Mesendoderm (in vitro differentiated cells): Measurements from ENCODE around the gene ADAMTSL2. TPM values are rescaled to one million over a fixed set of nuclear protein-coding genes. Genes with fewer than 3 reads are reported as not detected.

ENCODE experiments used
- DNase-seq: peaks from one replicate; pipeline ENCODE4 v3.0.0; 2013
- H2AK5ac ChIP-seq: 2 replicates; pipeline ENCODE4 v1.6.1; 2013; ENCODE audit warnings: low read length, inconsistent platforms
- H2BK120ac ChIP-seq: 2 replicates; pipeline ENCODE4 v1.6.1; 2013; ENCODE audit warnings: low read depth, mild to moderate bottlenecking, low read length, moderate library complexity, mixed read lengths
- H2BK15ac ChIP-seq: replicated peaks from 2 replicates; pipeline ENCODE4 v1.6.1; 2013; ENCODE audit warnings: low read depth, mild to moderate bottlenecking, moderate library complexity
- H2BK5ac ChIP-seq: 2 replicates; pipeline ENCODE4 v1.6.1; 2013; ENCODE audit warnings: low read length, inconsistent platforms
- H3K18ac ChIP-seq: 2 replicates; pipeline ENCODE4 v1.6.1; 2013; ENCODE audit warnings: mild to moderate bottlenecking, low read length, mixed read lengths
- H3K23ac ChIP-seq: one replicate; pipeline ENCODE4 v1.6.1; 2013; ENCODE audit warnings: low read length
- H3K27ac ChIP-seq: 2 replicates; pipeline ENCODE4 v1.5.1; 2013; ENCODE audit warnings: low read depth, mild to moderate bottlenecking, inconsistent platforms, low read length, moderate library complexity
- H3K27me3 ChIP-seq: 2 replicates; pipeline ENCODE4 v1.6.1; 2013; ENCODE audit warnings: low read length, control low read depth, mild to moderate bottlenecking, inconsistent platforms; ENCODE audit not compliant: insufficient read depth, poor library complexity
- H3K36me3 ChIP-seq: 2 replicates; pipeline ENCODE4 v1.6.1; 2013; ENCODE audit warnings: low read length, inconsistent platforms; ENCODE audit not compliant: control insufficient read depth, insufficient read depth
- H3K4ac ChIP-seq: one replicate; pipeline ENCODE4 v1.6.1; 2013; ENCODE audit warnings: low read depth, mild to moderate bottlenecking, low read length, moderate library complexity
- H3K4me1 ChIP-seq: 2 replicates; pipeline ENCODE4 v1.6.1; 2013; ENCODE audit warnings: low read depth, low read length, inconsistent platforms; ENCODE audit not compliant: control insufficient read depth
- H3K4me2 ChIP-seq: 2 replicates; pipeline ENCODE4 v1.6.1; 2013; ENCODE audit warnings: low read length
- H3K4me3 ChIP-seq: 2 replicates; pipeline ENCODE4 v1.5.1; 2013; ENCODE audit warnings: mild to moderate bottlenecking, low read length
- H3K56ac ChIP-seq: one replicate; pipeline ENCODE4 v1.6.1; 2013; ENCODE audit warnings: low read length
- H3K79me1 ChIP-seq: 2 replicates; pipeline ENCODE4 v1.6.1; 2013; ENCODE audit warnings: low read length, inconsistent platforms
- H3K79me2 ChIP-seq: 2 replicates; pipeline ENCODE4 v1.6.1; 2013; ENCODE audit warnings: mild to moderate bottlenecking, low read length; ENCODE audit not compliant: control insufficient read depth, insufficient read depth
- H3K9ac ChIP-seq: 2 replicates; pipeline ENCODE4 v1.6.1; 2013; ENCODE audit warnings: low read length, inconsistent platforms
- H4K5ac ChIP-seq: one replicate; pipeline ENCODE4 v1.6.1; 2013; ENCODE audit warnings: low read length
- H4K8ac ChIP-seq: one replicate; pipeline ENCODE4 v1.6.1; 2013; ENCODE audit warnings: low read depth, mild to moderate bottlenecking, control low read depth, low read length, moderate library complexity
- WGBS: extraction: QIAGEN DNeasy Blood & Tissue Kit; methylation state at CpG from one replicate; pipeline ENCODE4 v1.1.7; 2013; ENCODE audit warnings: low lambda C conversion rate, missing lambda C conversion rate; ENCODE audit not compliant: insufficient coverage; ENCODE audit errors: extremely low coverage; 5-methylcytosine and 5-hydroxymethylcytosine counted together
- polyA plus RNA-seq, 2 experiments: library from polyadenylated mRNA; stranded (reverse); fragments of 200-250 nt; gene quantifications; one replicate each; pipeline ENCODE4 v1.2.3, GENCODE V29; 2013

ADAMTSL2 gene
- 0.32 TPM for polyA plus RNA-seq (2013, experiment 1 of 2)
- polyA plus RNA-seq (2013, experiment 2 of 2) = 0.29 TPM

GRCh38 chr9:133534346-133535291 lies at the start of gene ADAMTSL2:
Gene ADAMTSL2 (plus strand): TSS chr9:133534704. CDS start chr9:133536713, 2,009 bp downstream.
- H3K23ac ChIP-seq = no peak within 1 kb of the TSS

GRCh38 chr9:133485531-133486260 lies 48.8 kb upstream of the ADAMTSL2 start:
- no peak overlapping the region for H2BK15ac ChIP-seq
- H3K79me1 ChIP-seq = no peaks in the 10 kb centered on the region
- no peaks in the 10 kb centered on the region for H3K79me2 ChIP-seq
- H3K4ac ChIP-seq = no peak overlapping the region
- H3K27ac ChIP-seq = no peak overlapping the region
- H3K36me3 ChIP-seq = no peaks in the 10 kb centered on the region
- H3K9ac ChIP-seq = no peak overlapping the region
- no peak overlapping the region for H2BK120ac ChIP-seq
- DNase-seq = no peak
- H3K4me2 ChIP-seq = no peak overlapping the region
- H3K4me3 ChIP-seq = no peak overlapping the region
- no peaks in the 10 kb centered on the region for H3K4me1 ChIP-seq
- H3K56ac ChIP-seq = no peak overlapping the region
- H4K5ac ChIP-seq = no peak overlapping the region
- no peak overlapping the region for H4K8ac ChIP-seq
- H3K27me3 ChIP-seq = no peaks in the 10 kb centered on the region
- no peak overlapping the region for H2BK5ac ChIP-seq
- H2AK5ac ChIP-seq = no peak overlapping the region
- H3K23ac ChIP-seq = no peak overlapping the region
- WGBS = no CpG with 5 or more reads among the region's 25 CpGs
- no peak overlapping the region for H3K18ac ChIP-seq

More at GRCh38 chr9:133534346-133535291, at the start of gene ADAMTSL2:
- Histone ChIP-seq H2BK5ac (no peak within 1 kb of the TSS), H3K36me3 (no peaks in the 10 kb centered on the region), H3K18ac (peak within 1 kb of the TSS; percentile 52), H3K56ac (peak within 1 kb of the TSS; percentile 86), H3K4me1 (peaks cover 4% of the 10 kb centered on the region), H3K79me2 (no peaks in the 10 kb centered on the region), H3K9ac (peak within 1 kb of the TSS; percentile 51), H2BK120ac (no peak within 1 kb of the TSS), H3K4me2 (peak within 1 kb of the TSS; percentile 34), H4K8ac (no peak within 1 kb of the TSS), H4K5ac (no peak within 1 kb of the TSS), H3K4ac (no peak within 1 kb of the TSS), H3K79me1 (no peaks in the 10 kb centered on the region), H3K27ac (no peak within 1 kb of the TSS), H2BK15ac (no peak within 1 kb of the TSS), H3K4me3 (no peak within 1 kb of the TSS), H2AK5ac (no peak within 1 kb of the TSS), H3K27me3 (no peaks in the 10 kb centered on the region)
- peak; percentile 74 for DNase-seq
- no CpG with 5 or more reads among the region's 70 CpGs for WGBS

GRCh38 chr9:133487331-133487725 lies 47.2 kb upstream of the ADAMTSL2 start:
- Histone ChIP-seq H3K23ac (no peak overlapping the region), H3K27me3 (no peaks in the 10 kb centered on the region), H3K79me2 (no peaks in the 10 kb centered on the region), H3K27ac (no peak overlapping the region), H3K9ac (no peak overlapping the region), H4K5ac (no peak overlapping the region), H3K18ac (no peak overlapping the region), H2AK5ac (no peak overlapping the region), H2BK5ac (no peak overlapping the region), H3K4me1 (no peaks in the 10 kb centered on the region), H3K79me1 (no peaks in the 10 kb centered on the region), H3K4me2 (no peak overlapping the region), H3K56ac (no peak overlapping the region), H3K4me3 (no peak overlapping the region), H3K4ac (no peak overlapping the region), H2BK120ac (no peak overlapping the region), H3K36me3 (no peaks in the 10 kb centered on the region), H4K8ac (no peak overlapping the region), H2BK15ac (no peak overlapping the region)
- no peak for DNase-seq
- WGBS = no CpG with 5 or more reads among the region's 8 CpGs

GRCh38 chr9:133488686-133489252 lies 45.7 kb upstream of the ADAMTSL2 start:
- no peak overlapping the region for H3K9ac ChIP-seq
- no peak overlapping the region for H2BK15ac ChIP-seq
- H4K8ac ChIP-seq = no peak overlapping the region
- H3K4ac ChIP-seq = no peak overlapping the region
- peak overlapping the region; percentile 34 for H3K56ac ChIP-seq
- DNase-seq = no peak
- no peak overlapping the region for H3K27ac ChIP-seq
- no peaks in the 10 kb centered on the region for H3K79me1 ChIP-seq
- no peak overlapping the region for H3K4me2 ChIP-seq
- no peak overlapping the region for H4K5ac ChIP-seq
- H3K27me3 ChIP-seq = no peaks in the 10 kb centered on the region
- H3K36me3 ChIP-seq = no peaks in the 10 kb centered on the region
- H3K18ac ChIP-seq = no peak overlapping the region
- no peak overlapping the region for H3K4me3 ChIP-seq
- H3K4me1 ChIP-seq = no peaks in the 10 kb centered on the region
- WGBS = no CpG with 5 or more reads among the region's 18 CpGs
- no peak overlapping the region for H3K23ac ChIP-seq
- H2BK5ac ChIP-seq = no peak overlapping the region
- H2BK120ac ChIP-seq = no peak overlapping the region
- no peak overlapping the region for H2AK5ac ChIP-seq
- no peaks in the 10 kb centered on the region for H3K79me2 ChIP-seq

GRCh38 chr9:133489253-133490190 lies 45.0 kb upstream of the ADAMTSL2 start:
- Histone ChIP-seq H2AK5ac (no peak overlapping the region), H3K9ac (no peak overlapping the region), H4K8ac (no peak overlapping the region), H2BK5ac (no peak overlapping the region), H3K18ac (no peak overlapping the region), H4K5ac (no peak overlapping the region), H2BK120ac (no peak overlapping the region), H2BK15ac (no peak overlapping the region), H3K27me3 (no peaks in the 10 kb centered on the region), H3K79me2 (no peaks in the 10 kb centered on the region), H3K56ac (no peak overlapping the region), H3K4ac (no peak overlapping the region), H3K23ac (no peak overlapping the region), H3K36me3 (no peaks in the 10 kb centered on the region), H3K27ac (no peak overlapping the region), H3K4me1 (no peaks in the 10 kb centered on the region), H3K4me3 (no peak overlapping the region), H3K4me2 (no peak overlapping the region), H3K79me1 (no peaks in the 10 kb centered on the region)
- no peak for DNase-seq
- WGBS = no CpG with 5 or more reads among the region's 19 CpGs
